B cell (primary cell): ENCODE measurements around the gene WDR4. TPM values are rescaled to one million over a fixed set of nuclear protein-coding genes. Genes with fewer than 3 reads are reported as not detected.

ENCODE experiments used
- polyA plus RNA-seq: library from polyadenylated mRNA; depleted of rRNA; stranded (reverse); fragments of >200 nt; gene quantifications from 2 replicates; pipeline ENCODE4 v1.2.3, GENCODE V29; 2012
- total RNA-seq, 2 donors: library from RNA; stranded (reverse); fragments of 120-200 nt in 1 of 2; gene quantifications; 1 replicate in 1 of 2; 2 replicates in 1 of 2; pipeline versions ENCODE4 v1.2.3 to v1.2.4, GENCODE V29; 2013 to 2022

WDR4 gene
- total and polyA plus RNA-seq, 2 donors (not counting 1 experiment from before 2014, with no cell fraction given) = 17.7 to 40.1 TPM

Other genes starting within 250 kb of the WDR4 start
- 3.5 and 5.8 TPM in 2 replicates for gene PDE9A, start 225.9 kb downstream of the WDR4 start, total RNA-seq
- 0.34 and 0.49 TPM in 2 replicates for gene PDE9A, start 225.9 kb downstream of the WDR4 start, polyA plus RNA-seq
- 29.7 and 30.8 TPM in 2 replicates for gene NDUFV3, start 13.8 kb upstream of the WDR4 start, total RNA-seq
- 11.6 and 14.0 TPM in 2 replicates for gene NDUFV3, start 13.8 kb upstream of the WDR4 start, polyA plus RNA-seq
- not detected in 2 replicates for gene ERVH48-1, start 46.1 kb upstream of the WDR4 start, total RNA-seq
- gene ERVH48-1, start 46.1 kb upstream of the WDR4 start, polyA plus RNA-seq = not detected in 2 replicates
- 25.3 and 29.5 TPM in 2 replicates for gene PKNOX1, start 95.0 kb upstream of the WDR4 start, total RNA-seq
- 7.6 and 8.6 TPM in 2 replicates for gene PKNOX1, start 95.0 kb upstream of the WDR4 start, polyA plus RNA-seq
- 0.44 and 2.0 TPM in 2 replicates for gene CBS, start 196.3 kb upstream of the WDR4 start, total RNA-seq
- gene CBS, start 196.3 kb upstream of the WDR4 start, polyA plus RNA-seq = 0.15 and 0.43 TPM in 2 replicates
- gene U2AF1, start 228.0 kb upstream of the WDR4 start, total RNA-seq = 103 and 104 TPM in 2 replicates
- gene U2AF1, start 228.0 kb upstream of the WDR4 start, polyA plus RNA-seq = 70.9 and 102 TPM in 2 replicates